Colonic mucosa (tissue), 4 donors: ENCODE measurements around the gene CES2. TPM values are rescaled to one million over a fixed set of nuclear protein-coding genes. Genes with fewer than 3 reads are reported as not detected.

Source experiments
- DNase-seq: peaks from one replicate; pipeline ENCODE4 v3.0.0-alpha.2; 2020
- H3K27ac ChIP-seq: fragments of 200-600 bp; one replicate; pipeline ENCODE4 v1.8.0; 2021
- H3K27me3 ChIP-seq: fragments of 200-600 bp; one replicate; pipeline ENCODE4 v1.8.0; 2021
- H3K36me3 ChIP-seq: fragments of 200-600 bp; one replicate; pipeline ENCODE4 v1.8.0; 2021
- H3K4me1 ChIP-seq: fragments of 200-600 bp; one replicate; pipeline ENCODE4 v1.8.0; 2021; ENCODE audit warnings: mild to moderate bottlenecking
- H3K4me3 ChIP-seq: fragments of 200-600 bp; one replicate; pipeline ENCODE4 v1.8.0; 2021
- H3K9ac ChIP-seq, 2 donors: one replicate each; pipeline ENCODE4 v1.7.0; 2013; ENCODE audit warnings: control low read depth in 2 of 2, low read depth in 2 of 2, low read length in 2 of 2
- H3K9me3 ChIP-seq: fragments of 200-600 bp; one replicate; pipeline ENCODE4 v1.8.0; 2021
- intact Hi-C: fragments of 100-400 bp; cut with DNase I; formaldehyde crosslinking; loops from one replicate; pipeline ENCODE4 v1.14.1; 2022
- total RNA-seq, 2 donors: library from RNA; stranded (reverse); fragmentation: NEBNext Ultra II Directional in 1 of 2; extraction: Animal tissue kit (Norgen Biotek cat#: 25700) in 1 of 2; gene quantifications; one replicate each; pipeline ENCODE4 v1.2.1, GENCODE V29; 2021
- TF ChIP-seq, protein P1 (sequence below): fragments of 200-600 bp; IDR thresholded peaks from one replicate; pipeline ENCODE4 v1.8.0; 2022; ENCODE audit warnings: antibody characterized with exemption, mild to moderate bottlenecking
- donor health status: healthy.
- donor health status: DM: no; HTN: no; CAD: no.
- donor health status: DM: no; HTN: no; CAD: no.

Gene CES2
- total RNA-seq, 2 donors from 2014 or later, result 407 to 525 TPM

DNA sequence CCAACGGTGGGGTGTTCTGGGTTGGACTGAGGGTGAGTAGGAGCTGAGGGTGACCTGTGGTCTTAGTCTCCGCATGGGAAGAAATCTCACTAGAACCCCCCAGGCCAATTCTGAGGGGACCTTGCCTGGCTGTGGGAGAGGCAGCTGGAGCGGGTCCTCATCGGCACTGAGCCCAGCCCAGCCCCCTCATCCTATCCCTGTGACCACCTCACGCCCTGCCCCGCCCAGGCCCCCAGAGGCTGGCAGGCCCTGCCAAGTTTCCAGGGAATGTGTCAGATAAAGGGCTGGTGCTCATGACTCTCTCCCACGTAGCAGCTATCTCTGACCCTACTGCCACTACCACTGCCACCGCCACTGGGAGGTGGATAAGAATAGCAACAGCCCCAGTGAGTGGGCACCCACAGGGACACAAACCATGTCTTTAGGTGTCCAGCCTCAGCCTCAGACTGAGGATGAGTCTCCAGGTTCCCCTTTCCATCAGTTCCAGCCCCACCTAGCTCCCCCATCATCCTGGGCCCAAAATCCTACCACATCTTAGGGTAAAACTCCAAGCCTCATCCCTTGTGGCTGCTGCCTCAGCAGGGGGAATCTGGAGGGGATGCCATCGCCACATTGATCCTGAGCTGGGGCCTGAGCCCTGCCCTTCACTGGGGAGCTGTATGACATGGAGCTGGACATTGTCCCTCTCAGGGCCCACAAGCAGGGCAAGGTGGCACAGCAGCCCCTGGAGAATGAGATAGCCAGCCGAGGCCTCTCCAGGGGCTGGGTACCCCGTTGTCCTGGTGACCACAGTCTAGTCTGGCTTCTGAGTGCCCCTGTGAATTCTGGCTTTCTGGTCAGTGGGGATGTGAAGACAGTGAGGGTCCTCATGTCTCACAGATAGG is 31.5 kb upstream of the CES2 start:
- Histone ChIP-seq H3K36me3 (no peaks in the 10 kb centered on the region), H3K4me3 (no peak overlapping the region), H3K9ac (no peak overlapping the region), H3K27me3 (no peaks in the 10 kb centered on the region), H3K4me1 (peaks cover 12% of the 10 kb centered on the region), H3K27ac (no peak overlapping the region), H3K9me3 (no peaks in the 10 kb centered on the region)
- intact Hi-C loops, result no loop called here
- no peak for DNase-seq
- TF ChIP-seq, protein P1, sequence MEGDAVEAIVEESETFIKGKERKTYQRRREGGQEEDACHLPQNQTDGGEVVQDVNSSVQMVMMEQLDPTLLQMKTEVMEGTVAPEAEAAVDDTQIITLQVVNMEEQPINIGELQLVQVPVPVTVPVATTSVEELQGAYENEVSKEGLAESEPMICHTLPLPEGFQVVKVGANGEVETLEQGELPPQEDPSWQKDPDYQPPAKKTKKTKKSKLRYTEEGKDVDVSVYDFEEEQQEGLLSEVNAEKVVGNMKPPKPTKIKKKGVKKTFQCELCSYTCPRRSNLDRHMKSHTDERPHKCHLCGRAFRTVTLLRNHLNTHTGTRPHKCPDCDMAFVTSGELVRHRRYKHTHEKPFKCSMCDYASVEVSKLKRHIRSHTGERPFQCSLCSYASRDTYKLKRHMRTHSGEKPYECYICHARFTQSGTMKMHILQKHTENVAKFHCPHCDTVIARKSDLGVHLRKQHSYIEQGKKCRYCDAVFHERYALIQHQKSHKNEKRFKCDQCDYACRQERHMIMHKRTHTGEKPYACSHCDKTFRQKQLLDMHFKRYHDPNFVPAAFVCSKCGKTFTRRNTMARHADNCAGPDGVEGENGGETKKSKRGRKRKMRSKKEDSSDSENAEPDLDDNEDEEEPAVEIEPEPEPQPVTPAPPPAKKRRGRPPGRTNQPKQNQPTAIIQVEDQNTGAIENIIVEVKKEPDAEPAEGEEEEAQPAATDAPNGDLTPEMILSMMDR, result no peak

DNA sequence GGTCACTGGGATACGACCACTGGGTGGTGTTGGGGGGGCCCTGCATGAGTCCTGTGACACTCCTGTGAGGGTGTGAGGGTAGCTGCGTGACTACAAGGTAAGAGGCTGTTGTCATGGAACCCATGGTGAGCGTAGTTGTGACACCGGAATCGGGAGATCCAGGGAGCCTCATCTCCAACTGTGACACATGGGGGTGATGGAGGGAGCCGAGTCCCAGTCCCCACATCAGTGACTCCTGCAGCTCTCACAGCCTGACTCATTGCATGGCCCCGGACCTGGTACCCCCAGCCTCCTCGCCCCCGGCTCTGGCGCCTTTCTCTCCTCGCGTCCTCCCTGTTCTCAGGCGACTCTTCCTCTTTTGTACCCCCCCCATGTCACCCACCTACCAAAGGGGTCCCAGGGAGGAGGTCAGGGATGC is 30.9 kb upstream of the CES2 start:
- no peak overlapping the region for H3K4me3 ChIP-seq
- no peaks in the 10 kb centered on the region for H3K36me3 ChIP-seq
- H3K4me1 ChIP-seq, result peaks cover 9% of the 10 kb centered on the region
- intact Hi-C loops, result no loop called here
- H3K27me3 ChIP-seq, result no peaks in the 10 kb centered on the region
- no peak overlapping the region for H3K27ac ChIP-seq
- H3K9me3 ChIP-seq, result no peaks in the 10 kb centered on the region
- TF ChIP-seq, protein P1, result no peak
- no peak for DNase-seq
- no peak overlapping the region for H3K9ac ChIP-seq

DNA sequence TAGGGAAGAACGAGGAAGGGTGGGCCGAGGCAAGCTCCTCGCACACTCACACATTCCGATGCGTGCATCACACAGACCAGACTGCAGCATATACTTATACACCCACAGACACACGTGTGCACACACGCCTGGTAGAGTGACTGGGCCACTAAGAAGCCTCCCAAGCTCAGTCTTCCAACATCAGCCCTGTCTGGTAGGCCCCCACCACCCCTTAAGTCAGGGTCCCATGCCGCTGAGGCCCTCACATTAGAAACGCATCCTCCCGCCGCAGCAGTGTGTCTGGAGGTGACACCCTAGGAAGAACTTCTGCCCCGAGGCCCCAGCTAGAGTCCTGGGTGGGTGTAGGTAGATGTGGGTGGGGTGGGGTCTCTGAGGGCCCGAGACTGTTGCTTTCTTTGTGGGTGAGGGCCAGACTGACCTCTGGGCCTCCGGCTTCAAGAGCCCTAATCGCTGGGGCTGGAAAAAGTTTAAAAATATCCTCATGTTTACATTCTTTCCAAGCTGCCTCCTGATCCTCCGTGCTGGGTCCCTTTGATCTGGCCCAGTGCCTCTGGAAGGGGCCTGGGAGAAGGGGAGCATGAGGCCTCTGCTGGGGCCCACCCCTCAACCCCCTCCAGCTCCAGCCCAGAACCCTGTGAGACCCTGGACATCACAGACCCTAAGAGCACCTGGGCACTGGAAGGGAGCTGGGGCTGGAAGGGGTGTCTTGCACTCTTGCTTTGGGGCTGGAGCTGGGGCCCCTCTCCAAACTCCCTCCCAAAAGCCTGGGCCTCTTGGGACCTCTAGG is 30.3 kb upstream of the CES2 start:
- Histone ChIP-seq H3K36me3 (no peaks in the 10 kb centered on the region), H3K27ac (no peak overlapping the region), H3K4me3 (no peak overlapping the region), H3K27me3 (no peaks in the 10 kb centered on the region), H3K9ac (peak overlapping the region in 1 of 2 donors; percentile 51), H3K4me1 (peaks cover 3% of the 10 kb centered on the region), H3K9me3 (no peaks in the 10 kb centered on the region)
- intact Hi-C loops, result no loop called here
- TF ChIP-seq, protein P1, result no peak
- no peak for DNase-seq

DNA sequence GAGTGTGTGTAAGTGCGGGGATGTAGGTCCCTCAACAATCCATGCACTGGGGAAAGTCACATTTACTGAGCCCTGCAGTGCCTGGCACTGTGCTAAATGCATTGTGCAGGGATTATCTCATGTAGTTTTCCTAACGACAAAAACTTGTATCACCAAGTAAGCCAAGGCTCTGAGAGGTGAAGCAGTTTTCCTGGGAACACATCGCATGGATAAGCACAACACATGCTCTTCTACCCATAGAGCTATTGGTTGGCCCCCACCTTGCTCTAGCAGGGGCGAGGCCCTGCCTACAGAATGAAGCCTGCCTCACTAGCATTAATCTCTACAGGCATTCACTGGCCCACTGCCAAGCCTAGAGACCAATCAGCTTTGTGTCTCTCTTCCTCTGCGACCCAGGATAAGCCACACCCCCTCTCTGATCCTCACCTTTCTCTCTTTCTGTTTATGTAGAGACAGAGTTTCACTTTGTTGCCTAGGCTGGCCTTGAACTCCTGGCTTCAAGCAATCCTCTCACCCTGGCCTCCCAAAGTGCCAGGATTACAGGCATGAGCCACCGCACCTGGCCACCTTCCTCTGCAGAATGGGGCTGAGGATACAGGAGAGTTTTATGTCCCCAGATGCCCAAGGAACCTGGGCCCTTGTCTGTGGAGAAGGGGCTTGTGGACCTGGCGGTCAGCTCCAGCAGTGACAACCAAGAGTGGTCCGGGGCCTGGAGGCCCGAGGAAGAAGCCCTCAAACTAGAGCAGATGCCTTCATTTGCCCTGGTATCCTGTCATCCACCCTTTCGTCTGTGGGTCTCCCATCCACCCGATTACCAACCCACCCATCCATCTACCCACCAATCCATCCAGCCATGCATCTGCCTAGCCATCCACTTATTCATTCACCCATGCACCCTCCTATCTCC is 29.4 kb upstream of the CES2 start:
- intact Hi-C loops, result no loop called here
- TF ChIP-seq, protein P1, result no peak
- H3K4me1 ChIP-seq, result no peaks in the 10 kb centered on the region

More for the DNA sequence above, 29.4 kb upstream of the CES2 start:
- Histone ChIP-seq H3K9me3 (no peaks in the 10 kb centered on the region), H3K4me3 (no peak overlapping the region), H3K27ac (no peak overlapping the region), H3K27me3 (no peaks in the 10 kb centered on the region), H3K36me3 (no peaks in the 10 kb centered on the region), H3K9ac (peak overlapping the region in 1 of 2 donors; percentile 51)
- DNase-seq, result peak; percentile 90
